Prostate gland (tissue), 2 donors: ENCODE measurements around the gene ASNSD1. TPM values are rescaled to one million over a fixed set of nuclear protein-coding genes. Genes with fewer than 3 reads are reported as not detected.
"Not testable (repeated sequence)": the region's sequence is repeated elsewhere in the genome, so short reads cannot be mapped to it uniquely, and the experiment has no call there.

Experiments used
- DNase-seq: peaks from one replicate; pipeline ENCODE4 v3.0.0-alpha.2; 2019; ENCODE audit warnings: low spot score
- H3K27ac ChIP-seq, 2 donors: fragments of 200-600 bp; sonication (generic); 2 replicates each; pipeline ENCODE4 v1.5.1; 2017 to 2019
- H3K27me3 ChIP-seq: fragments of 200-600 bp; sonication (generic); replicated peaks from 2 replicates; pipeline ENCODE4 v1.5.1; 2019; ENCODE audit not compliant: insufficient read depth
- H3K36me3 ChIP-seq, 2 donors: fragments of 200-600 bp; sonication (generic); 1 replicate in 1 of 2; 2 replicates in 1 of 2; pipeline versions ENCODE4 v1.5.1 to v1.8.1; 2017 to 2019
- H3K4me1 ChIP-seq: fragments of 200-600 bp; sonication (generic); replicated peaks from 2 replicates; pipeline ENCODE4 v1.5.1; 2019
- H3K4me3 ChIP-seq, 2 donors: fragments of 200-600 bp; sonication (generic); 2 replicates each; pipeline ENCODE4 v1.5.1; 2017 to 2019
- H3K9me3 ChIP-seq: fragments of 200-600 bp; sonication (generic); 2 replicates; pipeline ENCODE4 v1.5.1; 2017
- POLR2A ChIP-seq: fragments of 450-650 bp; IDR thresholded peaks from one replicate; pipeline ENCODE4 v1.6.1; 2016; ENCODE audit warnings: antibody characterized with exemption, mild to moderate bottlenecking
- POLR2AphosphoS5 ChIP-seq: sonication (generic); formaldehyde crosslinking; IDR thresholded peaks from one replicate; pipeline ENCODE4 v1.6.1; 2017; ENCODE audit warnings: antibody characterized with exemption
- WGBS: methylation state at CpG from one replicate; pipeline ENCODE4 v1.1.5; 2018; 5-methylcytosine and 5-hydroxymethylcytosine counted together
- intact Hi-C: fragments of 100-400 bp; cut with DNase I; formaldehyde crosslinking; loops from one replicate; pipeline ENCODE4 v1.14.2; 2022
- total RNA-seq, 2 donors: library from RNA; depleted of rRNA; stranded (reverse); fragments of >200 nt; gene quantifications; one replicate each; pipeline ENCODE4 v1.1.0, GENCODE V29; 2016
- TF ChIP-seq, protein P1 (sequence below), 4 experiments: fragments of 200-600 bp in 2 of 4; fragments of 450-650 bp in 2 of 4; sonication (generic) in 2 of 4; IDR thresholded peaks; 1 replicate in 3 of 4; 2 replicates in 1 of 4; pipeline ENCODE4 v1.5.1; 2016 to 2019; ENCODE audit warnings: antibody characterized with exemption in 4 of 4, mild to moderate bottlenecking in 2 of 4, moderate library complexity in 2 of 4

ASNSD1 gene
- total RNA-seq, 2 donors from 2014 or later, result 35.5 to 36.1 TPM

- intact Hi-C loops, result no loop called here
- H3K4me1 ChIP-seq, result no peaks in the 10 kb centered on the region
- H3K36me3 ChIP-seq, result no peaks in the 10 kb centered on the region
- TF ChIP-seq POLR2A (no peak), POLR2AphosphoS5 (no peak)
- TF ChIP-seq, protein P1, sequence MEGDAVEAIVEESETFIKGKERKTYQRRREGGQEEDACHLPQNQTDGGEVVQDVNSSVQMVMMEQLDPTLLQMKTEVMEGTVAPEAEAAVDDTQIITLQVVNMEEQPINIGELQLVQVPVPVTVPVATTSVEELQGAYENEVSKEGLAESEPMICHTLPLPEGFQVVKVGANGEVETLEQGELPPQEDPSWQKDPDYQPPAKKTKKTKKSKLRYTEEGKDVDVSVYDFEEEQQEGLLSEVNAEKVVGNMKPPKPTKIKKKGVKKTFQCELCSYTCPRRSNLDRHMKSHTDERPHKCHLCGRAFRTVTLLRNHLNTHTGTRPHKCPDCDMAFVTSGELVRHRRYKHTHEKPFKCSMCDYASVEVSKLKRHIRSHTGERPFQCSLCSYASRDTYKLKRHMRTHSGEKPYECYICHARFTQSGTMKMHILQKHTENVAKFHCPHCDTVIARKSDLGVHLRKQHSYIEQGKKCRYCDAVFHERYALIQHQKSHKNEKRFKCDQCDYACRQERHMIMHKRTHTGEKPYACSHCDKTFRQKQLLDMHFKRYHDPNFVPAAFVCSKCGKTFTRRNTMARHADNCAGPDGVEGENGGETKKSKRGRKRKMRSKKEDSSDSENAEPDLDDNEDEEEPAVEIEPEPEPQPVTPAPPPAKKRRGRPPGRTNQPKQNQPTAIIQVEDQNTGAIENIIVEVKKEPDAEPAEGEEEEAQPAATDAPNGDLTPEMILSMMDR (IDR thresholded peaks at IDR 0.05), result no peak
- WGBS, result 31% methylated on average over 5 of the region's 5 CpGs
- H3K4me3 ChIP-seq, result peak overlapping the region in 1 of 2 donors; percentile 63
- H3K9me3 ChIP-seq, result no peaks in the 10 kb centered on the region
- H3K27me3 ChIP-seq, result no peaks in the 10 kb centered on the region
- no peak overlapping the region for H3K27ac ChIP-seq
- DNase-seq, result no peak
Observed at GRCh38 chr2:189662669-189663226, 1.5 kb downstream of the ASNSD1 start.

GRCh38 chr2:189663319-189663718 lies 2.1 kb downstream of the ASNSD1 start:
- H3K27ac ChIP-seq, intact Hi-C loops, H3K36me3 ChIP-seq, H3K4me1 ChIP-seq, H3K27me3 ChIP-seq, H3K4me3 ChIP-seq, H3K9me3 ChIP-seq, DNase-seq: not testable (repeated sequence)
- 87% methylated on average over 12 of the region's 12 CpGs for WGBS

DNA sequence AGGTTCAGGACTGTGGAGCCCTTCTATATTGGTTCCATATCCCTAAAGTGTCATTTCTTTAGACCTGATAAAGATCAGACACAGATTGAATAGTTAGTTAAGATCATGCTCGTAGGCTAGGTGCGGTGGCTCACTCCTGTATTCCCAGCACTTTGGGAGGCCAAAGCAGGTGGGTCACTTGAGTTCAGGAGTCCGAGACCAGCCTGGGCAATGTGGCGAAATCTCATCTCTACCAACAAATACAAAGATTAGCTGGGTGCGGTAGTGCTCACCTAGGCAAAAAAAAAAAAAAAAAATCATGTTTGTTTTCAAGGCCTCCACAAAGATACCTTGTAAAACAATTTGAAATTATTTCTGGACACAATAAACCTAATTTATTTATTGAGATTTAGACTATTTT lies 8.7 kb downstream of the ASNSD1 start:
- no peak for DNase-seq
- Histone ChIP-seq H3K27me3 (no peaks in the 10 kb centered on the region), H3K36me3 (no peaks in the 10 kb centered on the region), H3K4me1 (no peaks in the 10 kb centered on the region), H3K9me3 (no peaks in the 10 kb centered on the region), H3K27ac (no peak overlapping the region), H3K4me3 (no peak overlapping the region)
- TF ChIP-seq POLR2A (no peak), POLR2AphosphoS5 (no peak)
- TF ChIP-seq, protein P1 (IDR thresholded peaks at IDR 0.05), result no peak
- intact Hi-C loops, result loop anchor here (10.0 kb wide), 1 partner anchor 395 kb away; the partner anchor contains the start of gene MSTN
- 97% methylated on average over 5 of the region's 5 CpGs for WGBS

GRCh38 chr2:189673661-189674373 lies 12.6 kb downstream of the ASNSD1 start:
- no peaks in the 10 kb centered on the region for H3K36me3 ChIP-seq
- H3K4me3 ChIP-seq, result peak overlapping the region; percentile 53 to 72
- no peak for DNase-seq
- TF ChIP-seq POLR2AphosphoS5 (no peak), POLR2A (no peak)
- TF ChIP-seq, protein P1 (IDR thresholded peaks at IDR 0.05), result no peak
- 42% methylated on average over 12 of the region's 12 CpGs for WGBS
- H3K27me3 ChIP-seq, result no peaks in the 10 kb centered on the region
- no peaks in the 10 kb centered on the region for H3K4me1 ChIP-seq
- intact Hi-C loops, result loop anchor here (10.0 kb wide), 1 partner anchor 391 kb away; the partner anchor contains the start of gene MSTN
- H3K9me3 ChIP-seq, result no peaks in the 10 kb centered on the region
- peak overlapping the region; percentile 94 to 98 for H3K27ac ChIP-seq

GRCh38 chr2:189674374-189675112 lies 13.3 kb downstream of the ASNSD1 start, which contains the start of gene ANKAR:
ANKAR (plus strand) TSS chr2:189674670; CDS start chr2:189676491, 1,821 bp downstream.
- Histone ChIP-seq H3K27ac (peak within 1 kb of the TSS; percentile 94 to 98), H3K36me3 (no peaks in the 10 kb centered on the region), H3K9me3 (no peaks in the 10 kb centered on the region), H3K4me1 (no peaks in the 10 kb centered on the region), H3K27me3 (no peaks in the 10 kb centered on the region), H3K4me3 (peak within 1 kb of the TSS; percentile 53 to 72)
- under 1% methylated on average over 49 of the region's 62 CpGs for WGBS
- intact Hi-C loops, result loop anchor here (10.0 kb wide), 1 partner anchor 390 kb away; the partner anchor contains the start of gene MSTN
- peak; percentile 80 for DNase-seq
- peak; percentile 25 for TF ChIP-seq POLR2AphosphoS5
- peak; percentile 48 for TF ChIP-seq POLR2A
- TF ChIP-seq, protein P1 (IDR thresholded peaks at IDR 0.05), result peak; percentile 47 to 88 (median 80)
